CD4-positive, CD25-positive, alpha-beta regulatory T cell (primary cell): Measurements from ENCODE around the gene DCDC2B. TPM values are rescaled to one million over a fixed set of nuclear protein-coding genes. Genes with fewer than 3 reads are reported as not detected.

Experiments
- ATAC-seq, 2 donors: fragments of 150-1000 bp; cut with Tn5 transposase; one replicate each; pipeline ENCODE4 v1.10.0; 2021; ENCODE audit warnings: low read depth in 2 of 2, moderate number of reproducible peaks in 2 of 2, moderate library complexity in 1 of 2
- DNase-seq, 3 donors: peaks; one replicate each; pipeline versions ENCODE4 v3.0.0 to v3.0.0-alpha.2; 2012 to 2022; ENCODE audit warnings: mixed read lengths in 1 of 3
- H3K27ac ChIP-seq: one replicate; pipeline ENCODE4 v1.7.0; 2013; ENCODE audit warnings: mild to moderate bottlenecking, low read length; ENCODE audit not compliant: insufficient read depth, poor library complexity, severe bottlenecking
- H3K27me3 ChIP-seq: one replicate; pipeline ENCODE4 v1.7.0; 2013; ENCODE audit warnings: low read length; ENCODE audit not compliant: control insufficient read depth, insufficient read depth
- H3K36me3 ChIP-seq: one replicate; pipeline ENCODE4 v1.7.0; 2013; ENCODE audit warnings: mild to moderate bottlenecking, low read length, moderate library complexity; ENCODE audit not compliant: control insufficient read depth, insufficient read depth
- H3K4me1 ChIP-seq: 2 replicates; pipeline ENCODE4 v1.7.0; 2013; ENCODE audit warnings: mild to moderate bottlenecking, low read length; ENCODE audit not compliant: insufficient read depth, control insufficient read depth, poor library complexity, severe bottlenecking
- H3K4me3 ChIP-seq: one replicate; pipeline ENCODE4 v1.7.0; 2013; ENCODE audit warnings: low read depth, mild to moderate bottlenecking, low read length, moderate library complexity
- H3K9me3 ChIP-seq, 2 experiments: 1 replicate in 1 of 2; 2 replicates in 1 of 2; pipeline ENCODE4 v1.7.0; 2013; ENCODE audit warnings: low read length in 2 of 2, mild to moderate bottlenecking in 1 of 2, moderate library complexity in 1 of 2; ENCODE audit not compliant: control insufficient read depth in 2 of 2
- H3K27ac Mint-ChIP-seq, 3 donors: one replicate each; pipeline ENCODE4 v1.8.0; 2020 to 2022; ENCODE audit warnings: mild to moderate bottlenecking in 3 of 3, mixed read lengths in 3 of 3, moderate library complexity in 2 of 3
- H3K27me3 Mint-ChIP-seq: one replicate; pipeline ENCODE4 v1.8.0; 2022; ENCODE audit warnings: mild to moderate bottlenecking, mixed read lengths
- H3K36me3 Mint-ChIP-seq: one replicate; pipeline ENCODE4 v1.8.0; 2020; ENCODE audit warnings: mixed read lengths
- H3K4me1 Mint-ChIP-seq, 4 donors: one replicate each; pipeline ENCODE4 v1.8.0; 2020 to 2022; ENCODE audit warnings: mixed read lengths in 4 of 4, mild to moderate bottlenecking in 1 of 4
- H3K4me3 Mint-ChIP-seq, 4 donors: one replicate each; pipeline ENCODE4 v1.8.0; 2020 to 2022; ENCODE audit warnings: mild to moderate bottlenecking in 4 of 4, mixed read lengths in 4 of 4, moderate library complexity in 3 of 4
- H3K9me3 Mint-ChIP-seq, 7 donors: one replicate each; pipeline ENCODE4 v1.8.0; 2020 to 2022; ENCODE audit warnings: mixed read lengths in 7 of 7, mild to moderate bottlenecking in 3 of 7, moderate library complexity in 2 of 7
- polyA plus RNA-seq, 4 donors: library from polyadenylated mRNA; unstranded; fragments of 300-500 nt; fragmentation: Illumina TruSeq; gene quantifications; one replicate each; pipeline ENCODE4 v1.2.3, GENCODE V29; 2021
- total RNA-seq: library from RNA; stranded (reverse); gene quantifications from one replicate; pipeline ENCODE4 v1.2.3, GENCODE V29; 2022

Gene DCDC2B
- total and polyA plus RNA-seq, 5 donors from 2014 or later, result 0.09 TPM; not detected in 4

DNA sequence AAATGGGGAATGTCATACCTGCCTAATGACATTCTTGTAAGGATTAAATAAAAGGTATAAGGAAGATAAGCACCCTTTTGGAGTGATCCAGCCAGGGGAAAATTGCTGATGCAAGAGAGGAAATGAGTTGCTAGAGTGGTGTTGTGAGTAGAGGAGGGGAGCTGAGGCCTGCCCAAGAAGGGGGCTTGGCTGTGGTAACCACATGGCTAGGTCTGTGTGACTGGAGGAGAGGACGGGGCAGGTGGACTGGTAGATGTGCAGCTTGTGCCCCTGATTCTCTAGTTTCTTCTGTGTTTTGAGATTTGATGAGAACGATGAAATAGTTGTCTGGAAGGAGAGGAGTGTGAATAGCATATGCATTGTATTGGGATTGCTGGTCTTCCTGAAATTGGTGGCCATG is 22.8 kb upstream of the DCDC2B start:
- peaks cover 54% of the 10 kb centered on the region for H3K36me3 Mint-ChIP-seq
- Histone ChIP-seq H3K36me3 (peaks cover 67% of the 10 kb centered on the region), H3K9me3 (no peaks in the 10 kb centered on the region), H3K4me1 (peaks cover 26% of the 10 kb centered on the region), H3K27me3 (no peaks in the 10 kb centered on the region), H3K27ac (no peak overlapping the region), H3K4me3 (no peak overlapping the region)
- ATAC-seq, result no peak
- DNase-seq, result no peak
- no peaks in the 10 kb centered on the region for H3K9me3 Mint-ChIP-seq
- no peaks in the 10 kb centered on the region for H3K27me3 Mint-ChIP-seq
- H3K4me3 Mint-ChIP-seq, result no peak overlapping the region
- peak overlapping the region in 2 of 3 donors; percentile 37 to 61 for H3K27ac Mint-ChIP-seq
- H3K4me1 Mint-ChIP-seq, result peaks cover 11 to 49% (median 40%) of the 10 kb centered on the region in 4 donors

DNA sequence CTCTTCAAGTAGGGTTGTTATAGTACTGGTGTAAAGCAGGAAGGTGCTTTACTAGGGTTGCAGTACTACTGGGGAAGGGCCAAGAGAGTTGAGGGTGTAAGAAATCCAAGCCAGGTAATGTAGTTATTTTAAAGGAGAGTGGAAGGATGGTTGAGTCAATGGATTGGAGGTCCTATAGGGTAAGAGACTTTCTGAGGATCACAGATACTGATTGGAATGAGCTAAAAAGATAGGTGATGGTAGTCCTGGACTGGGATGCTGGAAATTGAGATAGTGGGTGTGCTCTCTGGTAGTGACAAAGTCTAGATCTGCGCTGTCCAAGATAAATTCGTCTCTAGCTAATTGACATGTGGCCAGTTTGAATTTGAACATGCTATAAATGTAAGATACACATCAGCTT is 22.4 kb upstream of the DCDC2B start:
- H3K4me1 Mint-ChIP-seq, result peaks cover 7 to 49% (median 36%) of the 10 kb centered on the region in 4 donors
- no peak overlapping the region for H3K4me3 ChIP-seq
- peak overlapping the region in 1 of 3 donors; percentile 61 for H3K27ac Mint-ChIP-seq
- H3K27me3 Mint-ChIP-seq, result no peaks in the 10 kb centered on the region
- H3K9me3 Mint-ChIP-seq, result no peaks in the 10 kb centered on the region
- H3K27me3 ChIP-seq, result no peaks in the 10 kb centered on the region
- peaks cover 70% of the 10 kb centered on the region for H3K36me3 ChIP-seq
- peaks cover 58% of the 10 kb centered on the region for H3K36me3 Mint-ChIP-seq
- ATAC-seq (no peak), DNase-seq (no peak)
- H3K4me1 ChIP-seq, result peaks cover 22% of the 10 kb centered on the region
- H3K27ac ChIP-seq, result no peak overlapping the region
- H3K4me3 Mint-ChIP-seq, result peak overlapping the region in 1 of 4 donors; percentile 10
- no peaks in the 10 kb centered on the region for H3K9me3 ChIP-seq

DNA sequence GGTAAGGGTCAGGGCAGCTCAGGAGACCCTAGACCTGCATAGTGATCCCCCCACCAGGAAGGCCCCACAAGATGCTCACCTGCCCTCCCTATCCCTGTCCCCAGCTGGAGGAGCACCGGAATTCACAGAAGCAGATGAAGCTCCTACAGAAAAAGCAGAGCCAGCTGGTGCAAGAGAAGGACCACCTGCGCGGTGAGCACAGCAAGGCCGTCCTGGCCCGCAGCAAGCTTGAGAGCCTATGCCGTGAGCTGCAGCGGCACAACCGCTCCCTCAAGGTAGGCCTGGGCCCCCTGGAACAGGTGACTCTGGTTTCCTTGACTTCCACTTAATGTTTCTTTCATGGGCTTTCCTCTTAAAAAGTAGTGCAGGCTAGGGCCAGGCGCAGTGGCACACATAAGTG is 21.0 kb upstream of the DCDC2B start:
- no peak overlapping the region for H3K4me3 Mint-ChIP-seq

DNA sequence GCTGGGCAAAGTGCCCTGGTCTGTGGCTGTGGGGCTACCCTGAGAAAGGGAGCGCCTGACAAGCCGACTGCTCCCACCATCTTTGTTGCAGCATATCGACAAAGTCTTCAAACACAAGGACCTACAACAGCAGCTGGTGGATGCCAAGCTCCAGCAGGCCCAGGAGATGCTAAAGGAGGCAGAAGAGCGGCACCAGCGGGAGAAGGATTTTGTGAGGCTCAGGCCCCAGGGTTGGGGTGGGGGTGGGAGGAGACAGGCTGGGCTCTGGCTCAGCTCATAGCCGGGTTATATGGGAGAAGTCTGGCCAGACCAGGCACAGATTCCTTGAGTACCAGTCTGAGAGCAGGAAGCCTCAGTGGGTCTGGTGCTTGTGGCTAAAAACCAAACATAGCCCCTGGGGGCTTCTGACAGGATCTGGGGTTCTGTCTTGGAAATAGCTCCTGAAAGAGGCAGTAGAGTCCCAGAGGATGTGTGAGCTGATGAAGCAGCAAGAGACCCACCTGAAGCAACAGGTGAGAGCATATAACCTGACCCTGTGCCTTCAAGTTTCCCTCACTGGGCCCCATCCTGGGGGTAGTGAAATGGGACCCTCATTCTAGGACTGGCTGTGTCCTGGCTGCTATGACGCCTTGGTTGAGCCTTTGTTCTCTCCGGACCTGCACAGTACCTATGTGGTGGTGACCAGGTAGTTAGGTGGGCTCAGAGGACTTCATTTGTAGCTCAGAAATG is 16.5 kb upstream of the DCDC2B start:
- H3K27me3 ChIP-seq, result no peaks in the 10 kb centered on the region
- peak overlapping the region in 1 of 3 donors; percentile 60 for H3K27ac Mint-ChIP-seq
- H3K36me3 Mint-ChIP-seq, result peaks cover 59% of the 10 kb centered on the region
- no peak overlapping the region for H3K4me3 ChIP-seq
- peaks cover 6 to 38% (median 24%) of the 10 kb centered on the region in 4 donors for H3K4me1 Mint-ChIP-seq
- H3K9me3 ChIP-seq, result no peaks in the 10 kb centered on the region
- no peaks in the 10 kb centered on the region for H3K27me3 Mint-ChIP-seq
- peaks cover 82% of the 10 kb centered on the region for H3K36me3 ChIP-seq
- ATAC-seq (no peak), DNase-seq (no peak)
- no peak overlapping the region for H3K4me3 Mint-ChIP-seq
- H3K4me1 ChIP-seq, result peaks cover 17% of the 10 kb centered on the region
- H3K27ac ChIP-seq, result no peak overlapping the region
- H3K9me3 Mint-ChIP-seq, result no peaks in the 10 kb centered on the region

More for the DNA sequence above, 21.0 kb upstream of the DCDC2B start:
- no peaks in the 10 kb centered on the region for H3K9me3 ChIP-seq
- no peak for DNase-seq
- H3K4me1 ChIP-seq, result peaks cover 10% of the 10 kb centered on the region
- no peaks in the 10 kb centered on the region for H3K27me3 ChIP-seq
- Mint-ChIP-seq H3K27ac (no peak overlapping the region), H3K4me1 (peaks cover 7 to 37% (median 29%) of the 10 kb centered on the region in 4 donors), H3K9me3 (no peaks in the 10 kb centered on the region), H3K36me3 (peaks cover 64% of the 10 kb centered on the region), H3K27me3 (no peaks in the 10 kb centered on the region)
- H3K27ac ChIP-seq, result no peak overlapping the region
- H3K36me3 ChIP-seq, result peaks cover 78% of the 10 kb centered on the region
- ATAC-seq, result no peak
- no peak overlapping the region for H3K4me3 ChIP-seq

DNA sequence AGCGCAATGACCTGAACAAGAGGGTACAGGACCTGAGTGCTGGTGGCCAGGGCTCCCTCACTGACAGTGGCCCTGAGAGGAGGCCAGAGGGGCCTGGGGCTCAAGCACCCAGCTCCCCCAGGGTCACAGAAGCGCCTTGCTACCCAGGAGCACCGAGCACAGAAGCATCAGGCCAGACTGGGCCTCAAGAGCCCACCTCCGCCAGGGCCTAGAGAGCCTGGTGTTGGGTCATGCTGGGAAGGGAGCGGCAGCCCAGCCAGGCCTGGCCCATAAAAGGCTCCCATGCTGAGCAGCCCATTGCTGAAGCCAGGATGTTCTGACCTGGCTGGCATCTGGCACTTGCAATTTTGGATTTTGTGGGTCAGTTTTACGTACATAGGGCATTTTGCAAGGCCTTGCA is 13.9 kb upstream of the DCDC2B start:
- peaks cover 58% of the 10 kb centered on the region for H3K36me3 ChIP-seq
- no peak overlapping the region for H3K4me3 Mint-ChIP-seq
- no peak for DNase-seq
- no peaks in the 10 kb centered on the region for H3K27me3 ChIP-seq
- peaks cover 39% of the 10 kb centered on the region for H3K36me3 Mint-ChIP-seq
- H3K4me1 Mint-ChIP-seq, result peaks cover 6 to 48% (median 31%) of the 10 kb centered on the region in 4 donors
- ATAC-seq, result no peak
- H3K27ac ChIP-seq, result no peak overlapping the region
- H3K27me3 Mint-ChIP-seq, result no peaks in the 10 kb centered on the region
- H3K9me3 ChIP-seq, result no peaks in the 10 kb centered on the region
- H3K4me3 ChIP-seq, result no peak overlapping the region
- H3K4me1 ChIP-seq, result peaks cover 22% of the 10 kb centered on the region
- H3K27ac Mint-ChIP-seq, result peak overlapping the region in 1 of 3 donors; percentile 82
- H3K9me3 Mint-ChIP-seq, result no peaks in the 10 kb centered on the region

DNA sequence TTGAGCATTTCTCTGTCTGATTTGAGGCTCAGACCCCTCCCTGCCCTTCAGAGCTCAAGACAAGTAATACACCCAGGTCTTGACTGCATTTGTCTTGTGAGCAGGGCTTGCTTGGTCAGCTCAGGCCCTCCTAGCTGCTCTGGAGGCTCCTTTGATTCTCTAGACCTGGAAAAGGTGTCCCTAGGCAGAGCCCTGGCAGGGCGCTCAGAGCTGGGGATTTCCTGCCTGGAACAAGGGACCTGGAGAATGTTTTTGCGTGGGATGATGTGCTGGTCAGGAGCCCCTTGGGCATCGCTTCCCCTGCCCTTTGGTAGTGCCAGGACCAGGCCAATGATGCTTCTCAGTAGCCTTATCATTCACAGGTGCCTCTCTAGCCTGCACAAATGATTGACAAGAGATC is 13.4 kb upstream of the DCDC2B start:
- Histone ChIP-seq H3K27me3 (no peaks in the 10 kb centered on the region), H3K36me3 (peaks cover 53% of the 10 kb centered on the region), H3K27ac (no peak overlapping the region), H3K4me3 (no peak overlapping the region), H3K4me1 (peaks cover 27% of the 10 kb centered on the region), H3K9me3 (no peaks in the 10 kb centered on the region)
- no peaks in the 10 kb centered on the region for H3K9me3 Mint-ChIP-seq
- peak overlapping the region in 2 of 3 donors; percentile 74 to 82 for H3K27ac Mint-ChIP-seq
- H3K4me3 Mint-ChIP-seq, result peak overlapping the region in 2 of 4 donors; percentile 52 to 77
- no peaks in the 10 kb centered on the region for H3K27me3 Mint-ChIP-seq
- DNase-seq (no peak), ATAC-seq (no peak)
- H3K4me1 Mint-ChIP-seq, result peaks cover 6 to 54% (median 35%) of the 10 kb centered on the region in 4 donors
- peaks cover 36% of the 10 kb centered on the region for H3K36me3 Mint-ChIP-seq

DNA sequence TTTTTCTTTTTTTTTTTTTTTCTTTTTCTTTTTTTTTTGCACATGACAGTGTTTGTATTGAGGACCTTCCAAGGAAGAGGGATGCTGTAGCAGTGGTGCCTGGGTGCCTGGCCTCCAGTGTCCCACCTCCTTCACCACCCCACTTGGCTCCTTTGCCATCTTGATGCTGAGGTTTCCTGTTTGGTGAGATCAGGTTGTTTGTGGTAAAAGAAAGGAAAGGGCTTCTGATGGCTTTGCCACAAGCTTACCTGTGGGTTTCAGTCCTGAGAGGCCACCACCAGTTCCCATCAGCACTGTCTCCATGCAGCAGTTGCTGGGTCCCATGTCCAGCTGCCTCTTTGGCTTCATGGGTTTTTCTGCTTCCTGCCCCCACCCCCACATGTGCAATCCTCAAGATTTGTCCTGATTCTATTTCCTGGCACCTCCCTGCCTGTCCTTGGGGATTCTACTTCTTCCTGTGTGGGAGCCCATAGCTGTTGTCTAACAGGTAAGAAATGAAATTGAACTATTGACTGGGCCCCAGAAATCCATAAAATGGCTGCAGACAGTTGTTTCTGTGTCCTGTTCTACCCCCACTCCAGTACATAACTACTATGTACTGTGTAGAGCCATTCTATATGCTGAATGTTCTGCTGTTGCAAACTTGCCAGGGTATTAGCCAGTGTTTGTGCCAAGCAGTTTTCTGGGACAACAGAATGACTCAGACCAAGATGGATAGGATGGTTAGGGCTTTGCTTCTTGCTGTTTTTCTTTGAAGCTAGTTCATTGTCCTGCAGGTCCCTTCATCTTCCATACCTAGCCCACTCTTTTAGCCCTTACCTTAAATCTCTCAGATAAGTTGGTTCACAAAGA is 12.7 kb upstream of the DCDC2B start:
- peak overlapping the region; percentile 5 for H3K27ac ChIP-seq
- H3K4me1 ChIP-seq, result peaks cover 34% of the 10 kb centered on the region
- H3K9me3 Mint-ChIP-seq, result no peaks in the 10 kb centered on the region
- peak overlapping the region; percentile 30 to 83 (median 75) for H3K4me3 Mint-ChIP-seq
- ATAC-seq (no peak), DNase-seq (peak in 2 of 3 donors; percentile 11 to 54)
- H3K4me3 ChIP-seq, result peak overlapping the region; percentile 41
- H3K36me3 ChIP-seq, result peaks cover 47% of the 10 kb centered on the region
- H3K4me1 Mint-ChIP-seq, result peaks cover 6 to 54% (median 35%) of the 10 kb centered on the region in 4 donors
- no peaks in the 10 kb centered on the region for H3K27me3 ChIP-seq
- peaks cover 33% of the 10 kb centered on the region for H3K36me3 Mint-ChIP-seq
- no peaks in the 10 kb centered on the region for H3K27me3 Mint-ChIP-seq
- H3K27ac Mint-ChIP-seq, result peak overlapping the region; percentile 20 to 83 (median 82)
- no peaks in the 10 kb centered on the region for H3K9me3 ChIP-seq
